M059J (cell line): ENCODE data around the gene HELQ. TPM values are rescaled to one million over a fixed set of nuclear protein-coding genes. Genes with fewer than 3 reads are reported as not detected.
"Not testable (repeated sequence)": the region's sequence is repeated elsewhere in the genome, so short reads cannot be mapped to it uniquely, and the experiment has no call there.

Experiments used
- DNase-seq: peaks from one replicate; pipeline ENCODE4 v3.0.0-alpha.2; 2012; ENCODE audit warnings: low read depth
- total RNA-seq: library from RNA; depleted of rRNA; stranded (reverse); fragments of >200 nt; shearing (Covaris generic); gene quantifications from 2 replicates; pipeline ENCODE4 v1.2.3, GENCODE V29; 2014; rRNA removed

HELQ gene, protein sequence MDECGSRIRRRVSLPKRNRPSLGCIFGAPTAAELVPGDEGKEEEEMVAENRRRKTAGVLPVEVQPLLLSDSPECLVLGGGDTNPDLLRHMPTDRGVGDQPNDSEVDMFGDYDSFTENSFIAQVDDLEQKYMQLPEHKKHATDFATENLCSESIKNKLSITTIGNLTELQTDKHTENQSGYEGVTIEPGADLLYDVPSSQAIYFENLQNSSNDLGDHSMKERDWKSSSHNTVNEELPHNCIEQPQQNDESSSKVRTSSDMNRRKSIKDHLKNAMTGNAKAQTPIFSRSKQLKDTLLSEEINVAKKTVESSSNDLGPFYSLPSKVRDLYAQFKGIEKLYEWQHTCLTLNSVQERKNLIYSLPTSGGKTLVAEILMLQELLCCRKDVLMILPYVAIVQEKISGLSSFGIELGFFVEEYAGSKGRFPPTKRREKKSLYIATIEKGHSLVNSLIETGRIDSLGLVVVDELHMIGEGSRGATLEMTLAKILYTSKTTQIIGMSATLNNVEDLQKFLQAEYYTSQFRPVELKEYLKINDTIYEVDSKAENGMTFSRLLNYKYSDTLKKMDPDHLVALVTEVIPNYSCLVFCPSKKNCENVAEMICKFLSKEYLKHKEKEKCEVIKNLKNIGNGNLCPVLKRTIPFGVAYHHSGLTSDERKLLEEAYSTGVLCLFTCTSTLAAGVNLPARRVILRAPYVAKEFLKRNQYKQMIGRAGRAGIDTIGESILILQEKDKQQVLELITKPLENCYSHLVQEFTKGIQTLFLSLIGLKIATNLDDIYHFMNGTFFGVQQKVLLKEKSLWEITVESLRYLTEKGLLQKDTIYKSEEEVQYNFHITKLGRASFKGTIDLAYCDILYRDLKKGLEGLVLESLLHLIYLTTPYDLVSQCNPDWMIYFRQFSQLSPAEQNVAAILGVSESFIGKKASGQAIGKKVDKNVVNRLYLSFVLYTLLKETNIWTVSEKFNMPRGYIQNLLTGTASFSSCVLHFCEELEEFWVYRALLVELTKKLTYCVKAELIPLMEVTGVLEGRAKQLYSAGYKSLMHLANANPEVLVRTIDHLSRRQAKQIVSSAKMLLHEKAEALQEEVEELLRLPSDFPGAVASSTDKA
- 5.9 and 13.1 TPM in 2 replicates for total RNA-seq

- peak; percentile 98 for DNase-seq
Observed at GRCh38 chr4:83455281-83456183, at the start of gene HELQ, which contains the start of gene MRPS18C. Gene HELQ (minus strand): TSS chr4:83455823. CDS start chr4:83455693, 130 bp downstream. Gene MRPS18C (plus strand): TSS chr4:83456058. CDS start chr4:83456078, 20 bp downstream.

GRCh38 chr4:83504996-83505395, 49.4 kb upstream of the HELQ start:
- DNase-seq, result no peak

DNA sequence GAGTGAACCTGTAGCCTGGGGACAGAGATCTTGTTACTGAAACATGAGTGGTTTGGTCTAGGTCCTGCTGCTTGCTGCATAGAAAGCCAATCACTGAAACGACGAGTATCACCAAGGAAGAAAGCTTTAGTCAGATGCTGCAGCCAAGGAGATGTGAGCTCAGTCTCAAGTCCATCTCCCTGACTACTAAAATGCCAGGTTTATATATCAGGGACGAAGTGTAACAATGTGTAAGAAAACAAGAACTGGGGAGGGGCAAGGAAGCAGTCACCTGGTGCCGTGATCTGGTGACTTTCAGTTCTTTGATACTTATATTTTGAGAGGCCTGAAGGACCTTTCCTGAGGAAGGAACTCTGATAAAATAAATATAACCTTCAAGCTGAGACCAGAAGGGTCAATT, 48.9 kb upstream of the HELQ start:
- no peak for DNase-seq

GRCh38 chr4:83503974-83504373, 48.4 kb upstream of the HELQ start:
- no peak for DNase-seq

- DNase-seq, result not testable (repeated sequence)
Observed at GRCh38 chr4:83501671-83502070, 46.0 kb upstream of the HELQ start.

DNA sequence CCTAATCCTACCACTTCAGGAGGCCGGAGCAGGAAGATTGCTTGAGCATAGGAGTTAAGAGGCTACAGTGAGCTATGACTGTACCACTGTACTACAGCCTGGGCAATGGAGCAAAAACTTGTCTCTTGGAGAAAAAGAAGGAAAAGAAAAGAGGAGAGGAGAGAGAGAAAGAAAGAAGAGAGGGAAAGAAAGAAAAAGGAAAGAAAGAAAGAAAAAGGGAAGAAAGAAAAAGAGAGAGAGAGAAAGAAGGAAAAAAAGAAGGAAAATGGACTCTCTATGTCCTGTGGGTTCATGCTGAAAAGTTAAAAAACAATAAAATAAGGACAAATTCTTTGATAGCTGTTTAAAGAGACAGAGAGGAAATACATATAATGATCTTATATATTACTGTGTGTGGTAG, 42.6 kb upstream of the HELQ start:
- DNase-seq, result no peak

GRCh38 chr4:83496085-83496917, 40.7 kb upstream of the HELQ start:
- DNase-seq, result not testable (repeated sequence)

DNA sequence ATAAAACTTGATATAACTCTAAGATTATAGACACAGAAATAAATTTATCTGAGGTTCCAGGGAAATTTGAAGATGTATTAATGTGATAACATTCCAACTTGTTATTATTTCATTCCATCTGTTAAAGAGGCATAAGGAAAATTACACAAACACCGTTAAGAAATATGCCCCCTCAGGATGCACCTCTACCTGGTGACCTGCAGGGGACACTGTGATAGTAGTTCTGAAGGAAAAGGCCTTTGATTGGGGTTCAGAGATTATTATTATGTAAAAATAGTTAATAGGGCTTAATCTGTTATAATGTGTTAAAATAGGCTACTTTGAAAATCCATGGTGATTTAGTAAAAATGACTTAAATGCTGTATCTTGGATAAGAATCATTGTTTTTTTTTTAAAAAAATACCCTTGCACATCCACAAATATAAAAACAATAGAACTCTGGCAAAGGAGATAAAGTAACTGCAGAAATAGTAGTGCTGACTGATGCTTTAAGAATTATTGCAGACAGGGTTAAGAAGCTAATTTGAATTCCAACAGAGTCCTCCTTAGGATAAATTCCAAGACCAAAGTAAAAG, 35.3 kb upstream of the HELQ start:
- DNase-seq, result peak; percentile 13

DNA sequence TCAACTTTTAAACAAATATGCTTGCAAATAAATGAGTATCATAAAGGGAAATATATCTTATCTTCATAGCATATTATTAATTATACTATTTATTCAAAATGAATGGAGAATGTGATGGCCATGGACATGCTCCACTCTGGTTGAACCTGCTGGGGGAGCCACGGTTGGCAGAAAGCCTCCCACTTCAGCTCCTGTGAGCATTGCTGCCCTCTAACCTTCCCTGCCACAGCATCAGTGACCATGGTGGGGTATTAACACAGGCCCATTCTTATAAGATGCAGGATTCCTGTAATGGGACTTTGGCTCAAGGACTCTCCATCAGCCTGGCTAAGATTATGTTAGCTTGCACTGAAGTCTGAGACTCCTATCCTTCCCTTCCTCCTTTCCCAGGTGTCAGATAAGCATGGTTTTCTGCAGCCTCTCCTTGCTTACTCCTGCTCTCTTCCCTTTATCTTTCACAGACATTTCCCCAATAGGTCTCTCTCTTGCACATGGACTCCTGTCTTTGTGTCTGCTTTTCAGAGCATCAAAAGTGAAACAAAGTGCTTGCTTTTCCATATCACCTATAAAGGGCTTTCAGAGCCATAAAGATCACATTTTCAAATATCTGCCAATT, 34.2 kb upstream of the HELQ start:
- DNase-seq, result no peak

- no peak for DNase-seq
Observed at GRCh38 chr4:83486457-83487129, 31.0 kb upstream of the HELQ start.

DNA sequence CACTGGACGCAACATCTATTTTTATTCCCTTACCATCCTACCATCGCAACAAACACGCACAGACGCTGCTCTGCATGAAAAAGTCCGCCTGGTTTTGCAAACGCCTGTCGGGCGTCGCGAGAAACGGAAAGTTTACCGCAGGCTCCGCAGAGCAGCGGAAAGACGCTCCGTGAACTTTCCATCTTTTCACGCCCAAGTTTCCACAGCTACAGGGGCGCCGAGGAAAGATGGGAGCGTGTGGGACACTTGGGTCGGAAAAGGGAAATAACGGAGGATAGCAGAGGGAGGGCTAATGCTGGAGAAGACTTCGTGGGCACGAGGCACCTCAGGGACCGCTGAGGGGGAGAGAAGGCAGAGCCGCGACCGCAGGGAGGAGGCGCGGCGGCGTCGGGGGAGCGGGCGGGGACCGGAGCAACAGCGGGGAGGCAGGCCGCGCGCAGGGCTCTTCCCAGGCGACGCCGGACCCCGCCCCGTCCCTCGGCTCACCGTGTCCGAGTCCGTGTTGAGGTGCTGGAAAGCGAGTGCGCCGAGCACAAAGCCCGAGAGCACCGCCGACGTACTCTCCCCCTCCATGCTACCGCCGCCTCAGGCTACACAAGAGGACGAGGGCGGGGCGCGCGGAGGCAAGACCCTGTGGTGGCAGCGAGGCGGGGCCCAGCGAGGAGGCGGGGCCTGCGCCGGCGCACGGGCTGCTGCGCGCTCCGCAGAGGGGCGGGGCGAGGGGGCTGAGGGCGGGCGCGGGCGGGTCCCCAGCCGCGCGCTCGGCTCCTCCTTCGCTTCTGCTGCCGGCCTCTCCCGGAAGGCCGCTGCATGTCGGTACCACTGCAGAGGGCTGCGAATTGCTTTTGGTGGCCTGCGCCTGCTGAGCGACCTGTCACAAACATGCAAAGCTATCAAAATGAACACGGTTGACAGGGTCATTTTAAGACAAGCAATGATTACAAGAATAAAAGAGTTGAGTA, 29.2 kb upstream of the HELQ start, which contains the start of gene ABRAXAS1:
ABRAXAS1 (minus strand) TSS at position 601 of the 962 bp plus-strand sequence; CDS start at position 573, 28 bp downstream.
- peak; percentile 92 for DNase-seq

DNA sequence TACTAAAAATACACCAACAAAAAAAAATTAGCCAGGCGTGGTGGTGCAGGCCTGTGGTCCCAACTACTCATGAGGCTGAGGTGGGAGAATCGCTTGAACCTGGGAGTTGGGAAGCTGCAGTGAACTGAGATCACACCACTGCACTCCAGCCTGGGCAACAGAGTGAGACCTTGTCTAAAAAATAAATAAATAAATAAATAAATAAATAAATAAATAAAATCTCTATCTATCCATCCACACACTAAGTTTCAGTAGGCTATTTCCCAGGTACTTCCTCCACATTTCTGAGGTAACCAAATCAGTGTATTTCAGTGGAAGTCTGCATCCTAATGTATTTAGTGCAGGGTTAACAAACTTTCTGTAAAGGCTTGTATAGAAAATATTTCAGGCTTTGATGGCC, 18.3 kb upstream of the HELQ start:
- no peak for DNase-seq

DNA sequence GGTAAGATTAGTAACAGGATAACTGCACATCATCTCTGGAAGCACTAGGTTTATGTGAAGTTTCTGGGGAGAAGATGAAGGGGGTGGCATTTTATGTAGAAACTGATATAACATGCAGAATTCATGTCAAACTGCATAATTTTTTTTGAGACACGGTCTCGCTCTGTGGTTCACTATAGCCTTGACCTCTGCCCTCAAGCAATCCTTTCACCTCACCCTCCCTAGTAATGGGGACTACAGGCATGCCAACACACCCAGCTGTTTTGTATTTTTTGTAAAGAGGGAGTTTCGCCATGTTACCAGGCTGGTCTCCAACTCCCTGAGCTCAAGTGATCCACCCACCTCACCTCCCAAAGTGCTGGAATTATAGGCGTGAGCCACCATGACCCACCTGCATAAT, 17.8 kb upstream of the HELQ start:
- DNase-seq, result no peak

GRCh38 chr4:83456184-83456501, 520 bp upstream of the HELQ start:
- DNase-seq, result no peak

- DNase-seq, result peak; percentile 8
Observed at GRCh38 chr4:83454686-83455085, 937 bp downstream of the HELQ start.

GRCh38 chr4:83449009-83449408, 6.6 kb downstream of the HELQ start:
- no peak for DNase-seq

DNA sequence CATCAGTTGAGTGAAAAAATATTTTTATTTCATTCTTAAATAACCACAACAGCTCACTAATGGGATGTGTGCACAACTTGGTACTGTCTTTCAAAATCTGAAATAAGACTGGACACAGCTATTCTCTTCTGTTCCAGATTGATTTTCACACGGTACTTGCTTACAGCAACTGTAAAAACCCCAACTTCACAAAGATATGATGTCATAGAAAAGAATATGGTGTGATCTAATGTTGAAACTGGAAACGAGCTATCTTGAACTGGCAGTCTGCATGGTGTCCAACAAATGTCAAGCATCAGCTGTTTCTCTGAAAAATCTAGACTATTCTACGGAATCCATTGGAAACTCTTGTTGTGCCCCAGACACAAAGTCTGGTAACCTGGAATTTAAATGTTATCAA, 14.7 kb downstream of the HELQ start:
- no peak for DNase-seq
